OCI-LY7 (cell line): Measurements from ENCODE around the gene RBM39.

Experiments used
- CTCF ChIP-seq: fragments of 200-600 bp; sonication (generic); conservative IDR thresholded peaks from 2 replicates; pipeline ENCODE4 v1.5.1; 2014; ENCODE audit warnings: mild to moderate bottlenecking, antibody characterized with exemption, low read length, moderate library complexity, mixed read lengths
- EZH2phosphoT487 ChIP-seq: fragments of 200-600 bp; sonication (generic); IDR thresholded peaks from 2 replicates; pipeline ENCODE4 v1.6.1; 2018; ENCODE audit warnings: low read depth, borderline replicate concordance, mild to moderate bottlenecking, mixed run types, antibody characterized with exemption, low read length, moderate library complexity, mixed read lengths

GRCh38 chr20:35716330-35716729 is 25.7 kb downstream of the RBM39 start:
- TF ChIP-seq CTCF: no peak
- TF ChIP-seq EZH2phosphoT487: no peak
